NCI-H2196 treated with DMSO at 0.1 percent for 48 hours (cell line): ENCODE data around the gene IL31.
"Not testable (repeated sequence)": the region's sequence is repeated elsewhere in the genome, so short reads cannot be mapped to it uniquely, and the experiment has no call there.

Experiments
- DNase-seq: peaks from one replicate; lab custom pipeline; 2025; ENCODE audit not compliant: unreplicated experiment; lab: John Stamatoyannopoulos, UW

The IL31 gene

GRCh38 chr12:122174155-122174845 lies at the start of gene IL31:
TSS of gene IL31 (minus strand) at chr12:122174221. CDS start at chr12:122174172, 49 bp downstream.
- no peak for DNase-seq

- DNase-seq, result no peak
Measured at GRCh38 chr12:122216445-122216844, 42.4 kb upstream of the IL31 start.

GRCh38 chr12:122215771-122216170 lies 41.8 kb upstream of the IL31 start:
- no peak for DNase-seq

GRCh38 chr12:122208073-122208820 lies 34.2 kb upstream of the IL31 start:
- DNase-seq, result no peak

- DNase-seq, result no peak
Measured at GRCh38 chr12:122207391-122207790, 33.4 kb upstream of the IL31 start.

GRCh38 chr12:122206976-122207375 lies 33.0 kb upstream of the IL31 start:
- no peak for DNase-seq

- no peak for DNase-seq
Measured at GRCh38 chr12:122206111-122206881, 32.3 kb upstream of the IL31 start.

- DNase-seq, result no peak
Measured at GRCh38 chr12:122205053-122205925, 31.3 kb upstream of the IL31 start.

- DNase-seq, result no peak
Measured at GRCh38 chr12:122204167-122205052, 30.4 kb upstream of the IL31 start.

GRCh38 chr12:122203301-122204166 lies 29.5 kb upstream of the IL31 start, which contains the start of gene B3GNT4:
TSS of gene B3GNT4 (plus strand) at chr12:122203709. CDS start at chr12:122204619, 910 bp downstream.
- DNase-seq, result peak; percentile 64

- not testable (repeated sequence) for DNase-seq
Measured at GRCh38 chr12:122202811-122203210, 28.8 kb upstream of the IL31 start.

GRCh38 chr12:122202017-122202416 lies 28.0 kb upstream of the IL31 start:
- DNase-seq, result no peak

GRCh38 chr12:122201381-122201780 lies 27.4 kb upstream of the IL31 start:
- no peak for DNase-seq

- no peak for DNase-seq
Measured at GRCh38 chr12:122200541-122201175, 26.6 kb upstream of the IL31 start.

- no peak for DNase-seq
Measured at GRCh38 chr12:122199484-122200355, 25.7 kb upstream of the IL31 start.

GRCh38 chr12:122197612-122197966 lies 23.6 kb upstream of the IL31 start:
- DNase-seq, result no peak

GRCh38 chr12:122195405-122195804 lies 21.4 kb upstream of the IL31 start:
- DNase-seq, result no peak
